Suprapubic skin (tissue), 4 donors: ENCODE data around the gene KRTAP1-5.

Source experiments
- EP300 ChIP-seq: sonication (generic); formaldehyde crosslinking; IDR thresholded peaks from one replicate; pipeline ENCODE4 v1.6.1; 2017; ENCODE audit warnings: antibody characterized with exemption
- POLR2A ChIP-seq, 2 donors: fragments of 450-650 bp; IDR thresholded peaks; one replicate each; pipeline ENCODE4 v1.6.1; 2017; ENCODE audit warnings: antibody characterized with exemption in 2 of 2, mild to moderate bottlenecking in 2 of 2, moderate library complexity in 2 of 2
- POLR2AphosphoS5 ChIP-seq, 3 donors: sonication (generic); formaldehyde crosslinking; IDR thresholded peaks; one replicate each; pipeline ENCODE4 v1.6.1; 2017; ENCODE audit warnings: antibody characterized with exemption in 3 of 3
- TF ChIP-seq, protein P1 (sequence below), 2 donors: fragments of 200-600 bp in 1 of 2; fragments of 450-650 bp in 1 of 2; sonication (generic) in 1 of 2; IDR thresholded peaks; one replicate each; pipeline ENCODE4 v1.5.1; 2016 to 2019; ENCODE audit warnings: antibody characterized with exemption in 2 of 2, mild to moderate bottlenecking in 1 of 2, moderate library complexity in 1 of 2

GRCh38 chr17:40992666-40993065 is 34.3 kb downstream of the KRTAP1-5 start:
- TF ChIP-seq, protein P1, sequence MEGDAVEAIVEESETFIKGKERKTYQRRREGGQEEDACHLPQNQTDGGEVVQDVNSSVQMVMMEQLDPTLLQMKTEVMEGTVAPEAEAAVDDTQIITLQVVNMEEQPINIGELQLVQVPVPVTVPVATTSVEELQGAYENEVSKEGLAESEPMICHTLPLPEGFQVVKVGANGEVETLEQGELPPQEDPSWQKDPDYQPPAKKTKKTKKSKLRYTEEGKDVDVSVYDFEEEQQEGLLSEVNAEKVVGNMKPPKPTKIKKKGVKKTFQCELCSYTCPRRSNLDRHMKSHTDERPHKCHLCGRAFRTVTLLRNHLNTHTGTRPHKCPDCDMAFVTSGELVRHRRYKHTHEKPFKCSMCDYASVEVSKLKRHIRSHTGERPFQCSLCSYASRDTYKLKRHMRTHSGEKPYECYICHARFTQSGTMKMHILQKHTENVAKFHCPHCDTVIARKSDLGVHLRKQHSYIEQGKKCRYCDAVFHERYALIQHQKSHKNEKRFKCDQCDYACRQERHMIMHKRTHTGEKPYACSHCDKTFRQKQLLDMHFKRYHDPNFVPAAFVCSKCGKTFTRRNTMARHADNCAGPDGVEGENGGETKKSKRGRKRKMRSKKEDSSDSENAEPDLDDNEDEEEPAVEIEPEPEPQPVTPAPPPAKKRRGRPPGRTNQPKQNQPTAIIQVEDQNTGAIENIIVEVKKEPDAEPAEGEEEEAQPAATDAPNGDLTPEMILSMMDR (IDR thresholded peaks at IDR 0.05), result no peak
- TF ChIP-seq POLR2AphosphoS5 (IDR thresholded peaks at IDR 0.05), result no peak
- no peak for TF ChIP-seq EP300
- no peak for TF ChIP-seq POLR2A (IDR thresholded peaks at IDR 0.05)
